ENCODE measurements around the gene ABHD3. TPM values are rescaled to one million over a fixed set of nuclear protein-coding genes. Genes with fewer than 3 reads are reported as not detected.

ABHD3 gene
- total and polyA plus RNA-seq, 2 donors (not counting 3 experiments of a cell fraction or from before 2014, with no cell fraction given): 6.3 to 14.9 TPM

GRCh38 chr18:21684731-21685130, 19.8 kb downstream of the ABHD3 start:
- FAIRE-seq: no peak

More at GRCh38 chr18:21684731-21685130, 19.8 kb downstream of the ABHD3 start:
- H3K4me2 ChIP-seq (ENCODE audit: insufficient read depth, low read length): no peak overlapping the region
- H3K36me3 ChIP-seq (ENCODE audit: control insufficient read depth in 2 of 2, extremely low read depth in 1 of 2, insufficient read depth in 2 of 2, low read length in 2 of 2): no peaks in the 10 kb centered on the region
- DNase-seq (ENCODE audit: low read depth, low spot score): no peak
- dilution Hi-C loops (cut with MboI; ENCODE audit: extremely low pct_ligation_motif_present, low sequenced_read_pairs) (no loop called here), intact Hi-C loops (cut with micrococcal nuclease) (no loop called here)
- no peak overlapping the region for H3K4me3 ChIP-seq (replicated peaks in 1 of 3; ENCODE audit: insufficient read depth in 1 of 3, low read depth in 1 of 3, low read length in 3 of 3)
- H3K9me1 ChIP-seq (replicated peaks; ENCODE audit: control insufficient read depth, extremely low read depth, insufficient read depth, low read length): no peaks in the 10 kb centered on the region
- H4K20me1 ChIP-seq (replicated peaks; ENCODE audit: control insufficient read depth, extremely low read depth, insufficient read depth, low read length): no peaks in the 10 kb centered on the region
- no peak overlapping the region for H2AFZ ChIP-seq (ENCODE audit: low read depth, low read length)
- no peak overlapping the region for H3K9ac ChIP-seq (replicated peaks; ENCODE audit: extremely low read depth, insufficient read depth, low read length)
- H3K79me2 ChIP-seq (ENCODE audit: control insufficient read depth, insufficient read depth, low read length): no peaks in the 10 kb centered on the region
- no peaks in the 10 kb centered on the region for H3K27me3 ChIP-seq (ENCODE audit: control insufficient read depth in 2 of 2, insufficient read depth in 2 of 2, low read length in 2 of 2)
- TF ChIP-seq CTCF (IDR thresholded peaks at IDR 0.05; ENCODE audit: extremely low read depth in 1 of 2, insufficient read depth in 1 of 2, low read depth in 1 of 2, low read length in 2 of 2): no peak
- TF ChIP-seq MYC (IDR thresholded peaks at IDR 0.05; ENCODE audit: low read depth, low read length): no peak
- no peak for TF ChIP-seq MAX (IDR thresholded peaks at IDR 0.05; ENCODE audit: insufficient read depth, insufficient read length)
- no peak for TF ChIP-seq GATA2 (IDR thresholded peaks at IDR 0.05; ENCODE audit: insufficient read depth, insufficient read length, low read depth, low read length)
- no peak for TF ChIP-seq POLR2A (IDR thresholded peaks at IDR 0.05; ENCODE audit: low read depth, low read length)
- no peak for TF ChIP-seq FOS (IDR thresholded peaks at IDR 0.05; ENCODE audit: borderline replicate concordance, insufficient read depth, low read length)
- no peak for TF ChIP-seq POLR2AphosphoS5 (IDR thresholded peaks at IDR 0.05; ENCODE audit: insufficient read depth, low read depth, low read length)
- TF ChIP-seq EZH2 (IDR thresholded peaks at IDR 0.05; ENCODE audit: borderline replicate concordance, low read depth, low read length, severe bottlenecking): no peak
- no peak for TF ChIP-seq JUN (IDR thresholded peaks at IDR 0.05; ENCODE audit: borderline replicate concordance, insufficient read depth, insufficient read length, low read depth)
- ChIA-PET POLR2A (no interaction called here), CTCF (interaction anchor here (0.7 to 1.0 kb wide), 3 partner anchors 8 to 51 kb away, joined by 3 to 5 read pairs (median 4); no protein-coding TSS in a partner anchor)
- H3K27ac ChIP-seq (ENCODE audit: insufficient read depth, low read depth, low read length): no peak overlapping the region
- BruUV-seq (replicated peaks): no TSS peak
- no peaks in the 10 kb centered on the region for H3K4me1 ChIP-seq (ENCODE audit: control insufficient read depth, extremely low read depth, insufficient read depth, low read length)
- no peaks in the 10 kb centered on the region for H3K9me3 ChIP-seq (replicated peaks; ENCODE audit: control insufficient read depth, insufficient read depth, low read length)

All from endothelial cell of umbilical vein (primary cell).